C4-2B (cell line): ENCODE results near the gene HSF5.

Experiments
- H3K27ac ChIP-seq: fragments of 450-650 bp; 2 replicates; pipeline ENCODE4 v1.5.1; 2017
- CTCF ChIP-seq: fragments of 450-650 bp; conservative IDR thresholded peaks from 2 replicates; pipeline ENCODE4 v1.5.1; 2017; ENCODE audit warnings: mild to moderate bottlenecking
- ZFX ChIP-seq: fragments of 450-650 bp; IDR thresholded peaks from 2 replicates; pipeline ENCODE4 v1.6.1; 2017

The HSF5 gene

GRCh38 chr17:58527306-58527705 is 39.1 kb upstream of the HSF5 start:
- no peak for TF ChIP-seq ZFX
- no peak for TF ChIP-seq CTCF
- no peak overlapping the region for H3K27ac ChIP-seq

- no peak overlapping the region for H3K27ac ChIP-seq
- TF ChIP-seq CTCF (no peak), ZFX (no peak)
Observed at GRCh38 chr17:58525239-58525638, 37.0 kb upstream of the HSF5 start.

GRCh38 chr17:58521680-58522079 is 33.5 kb upstream of the HSF5 start:
- TF ChIP-seq CTCF (no peak), ZFX (no peak)
- no peak overlapping the region for H3K27ac ChIP-seq

- no peak overlapping the region for H3K27ac ChIP-seq
- TF ChIP-seq ZFX (no peak), CTCF (no peak; the same call in 1 of the 2 replicates)
Observed at GRCh38 chr17:58520843-58521430, 32.7 kb upstream of the HSF5 start.

- TF ChIP-seq ZFX (no peak), CTCF (no peak)
- H3K27ac ChIP-seq = peak overlapping the region; percentile 82
Observed at GRCh38 chr17:58517928-58518609, 29.9 kb upstream of the HSF5 start.

GRCh38 chr17:58517378-58517927 is 29.2 kb upstream of the HSF5 start:
- peak overlapping the region; percentile 82 for H3K27ac ChIP-seq
- TF ChIP-seq ZFX (peak; percentile 26; the same call in 1 of the 2 replicates), CTCF (no peak)

- peak overlapping the region; percentile 82 for H3K27ac ChIP-seq
- TF ChIP-seq CTCF (no peak), ZFX (no peak)
Observed at GRCh38 chr17:58516644-58517377, 28.6 kb upstream of the HSF5 start.
